ENCODE data around the gene SLC24A5. TPM values are rescaled to one million over a fixed set of nuclear protein-coding genes. Genes with fewer than 3 reads are reported as not detected.

SLC24A5 gene
- total RNA-seq, 1 experiment from 2014 or later, result not detected

- Mint-ChIP-seq H3K36me3 (no peaks in the 10 kb centered on the region), H3K27ac (no peak overlapping the region), H3K9me3 (no peaks in the 10 kb centered on the region), H3K27me3 (ENCODE audit: low read depth) (no peaks in the 10 kb centered on the region), H3K4me1 (no peaks in the 10 kb centered on the region), H3K4me3 (no peak overlapping the region)
- ChIA-PET POLR2A (no interaction called here), CTCF (interaction anchor here (1.4 kb wide), 1 partner anchor 17 kb away, joined by 7 read pairs; no protein-coding TSS in a partner anchor)
- DNase-seq (ENCODE audit: low spot score) (no peak), ATAC-seq (no peak)
- TF ChIP-seq JUN (CRISPR knock-in tag; IDR thresholded peaks at IDR 0.05) (no peak), ZNF423 (CRISPR knock-in tag; IDR thresholded peaks at IDR 0.05) (no peak), RORB (CRISPR knock-in tag; IDR thresholded peaks at IDR 0.05) (no peak), ATF1 (CRISPR knock-in tag; IDR thresholded peaks at IDR 0.05) (no peak)
These were observed 18.6 kb upstream of the SLC24A5 start for GRCh38 chr15:48102167-48102566.

DNA sequence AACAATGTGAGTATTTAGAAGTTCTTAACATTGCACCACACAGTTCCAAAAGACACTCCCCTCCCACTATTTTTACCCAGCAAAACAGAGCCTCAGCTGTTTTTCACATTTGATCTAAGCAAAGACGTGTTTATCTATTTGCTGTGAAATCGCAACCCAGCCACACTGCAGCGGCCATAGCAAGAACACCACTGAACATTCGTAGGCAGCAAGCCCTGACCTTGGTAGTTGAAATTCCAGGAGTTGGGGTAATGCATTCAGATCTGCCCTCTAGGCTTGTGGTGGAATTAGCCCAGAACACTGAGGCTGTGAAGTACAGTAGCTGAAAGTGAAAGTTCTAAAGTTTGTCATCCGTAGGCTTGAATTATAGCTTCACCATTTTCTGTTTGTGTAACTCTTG is 17.1 kb upstream of the SLC24A5 start:
- ChIA-PET CTCF (interaction anchor here (2.4 kb wide), 1 partner anchor 19 kb away, joined by 13 read pairs; no protein-coding TSS in a partner anchor), POLR2A (no interaction called here)
- Mint-ChIP-seq H3K9me3 (no peaks in the 10 kb centered on the region), H3K27me3 (ENCODE audit: low read depth) (no peaks in the 10 kb centered on the region), H3K4me3 (no peak overlapping the region), H3K4me1 (no peaks in the 10 kb centered on the region), H3K36me3 (no peaks in the 10 kb centered on the region), H3K27ac (no peak overlapping the region)
- TF ChIP-seq ZNF219 (CRISPR knock-in tag; IDR thresholded peaks at IDR 0.05; ENCODE audit: borderline replicate concordance) (no peak), MXD4 (CRISPR knock-in tag; IDR thresholded peaks at IDR 0.05; ENCODE audit: borderline replicate concordance) (no peak), ZNF232 (CRISPR knock-in tag; IDR thresholded peaks at IDR 0.05) (no peak), ATF1 (CRISPR knock-in tag; IDR thresholded peaks at IDR 0.05) (no peak), NR1H2 (CRISPR knock-in tag; IDR thresholded peaks at IDR 0.05) (no peak), TEAD1 (CRISPR knock-in tag; IDR thresholded peaks at IDR 0.05) (no peak), HMGA2 (CRISPR knock-in tag; IDR thresholded peaks at IDR 0.05) (no peak), SOX15 (CRISPR knock-in tag; IDR thresholded peaks at IDR 0.05) (no peak), ZNF416 (CRISPR knock-in tag; IDR thresholded peaks at IDR 0.05) (no peak), E2F5 (CRISPR knock-in tag; IDR thresholded peaks at IDR 0.05) (no peak), USF1 (CRISPR knock-in tag; IDR thresholded peaks at IDR 0.05) (no peak), IRF2 (CRISPR knock-in tag; IDR thresholded peaks at IDR 0.05; ENCODE audit: borderline replicate concordance, low read depth) (no peak), SMAD3 (CRISPR knock-in tag; IDR thresholded peaks at IDR 0.05; ENCODE audit: borderline replicate concordance) (no peak), NR2C2 (CRISPR knock-in tag; IDR thresholded peaks at IDR 0.05) (no peak), OVOL2 (CRISPR knock-in tag; IDR thresholded peaks at IDR 0.05; ENCODE audit: borderline replicate concordance) (no peak), ZNF671 (CRISPR knock-in tag; IDR thresholded peaks at IDR 0.05) (no peak), PRDM15 (CRISPR knock-in tag; IDR thresholded peaks at IDR 0.05) (no peak), JUN (CRISPR knock-in tag; IDR thresholded peaks at IDR 0.05) (no peak)
- TF ChIP-seq, protein P1, sequence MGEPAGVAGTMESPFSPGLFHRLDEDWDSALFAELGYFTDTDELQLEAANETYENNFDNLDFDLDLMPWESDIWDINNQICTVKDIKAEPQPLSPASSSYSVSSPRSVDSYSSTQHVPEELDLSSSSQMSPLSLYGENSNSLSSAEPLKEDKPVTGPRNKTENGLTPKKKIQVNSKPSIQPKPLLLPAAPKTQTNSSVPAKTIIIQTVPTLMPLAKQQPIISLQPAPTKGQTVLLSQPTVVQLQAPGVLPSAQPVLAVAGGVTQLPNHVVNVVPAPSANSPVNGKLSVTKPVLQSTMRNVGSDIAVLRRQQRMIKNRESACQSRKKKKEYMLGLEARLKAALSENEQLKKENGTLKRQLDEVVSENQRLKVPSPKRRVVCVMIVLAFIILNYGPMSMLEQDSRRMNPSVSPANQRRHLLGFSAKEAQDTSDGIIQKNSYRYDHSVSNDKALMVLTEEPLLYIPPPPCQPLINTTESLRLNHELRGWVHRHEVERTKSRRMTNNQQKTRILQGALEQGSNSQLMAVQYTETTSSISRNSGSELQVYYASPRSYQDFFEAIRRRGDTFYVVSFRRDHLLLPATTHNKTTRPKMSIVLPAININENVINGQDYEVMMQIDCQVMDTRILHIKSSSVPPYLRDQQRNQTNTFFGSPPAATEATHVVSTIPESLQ (CRISPR knock-in tag; IDR thresholded peaks at IDR 0.05), result no peak
- DNase-seq (ENCODE audit: low spot score) (no peak), ATAC-seq (no peak)

Measured in WTC11 (cell line).